ENCODE data around the gene IL1RAPL2. TPM values are rescaled to one million over a fixed set of nuclear protein-coding genes. Genes with fewer than 3 reads are reported as not detected.
"Not testable (repeated sequence)": the region's sequence is repeated elsewhere in the genome, so short reads cannot be mapped to it uniquely, and the experiment has no call there.

Gene IL1RAPL2
- total and polyA plus RNA-seq, 2 donors: 0.24 to 3.3 TPM

- Histone ChIP-seq H3K27ac (ENCODE audit: low read depth) (no peak overlapping the region), H3K4me1 (ENCODE audit: insufficient read depth) (no peaks in the 10 kb centered on the region), H3K4me3 (ENCODE audit: low read depth, low read length) (no peak overlapping the region), H3K36me3 (ENCODE audit: insufficient read depth) (no peaks in the 10 kb centered on the region)
- DNase-seq (ENCODE audit: extremely low spot score): no peak
- 83% methylated on average over 4 of the region's 4 CpGs for WGBS
These were observed 276.6 kb downstream of the IL1RAPL2 start for GRCh38 chrX:104842646-104843045.

GRCh38 chrX:104852241-104852640 lies 286.2 kb downstream of the IL1RAPL2 start:
- Histone ChIP-seq H3K4me1 (ENCODE audit: insufficient read depth) (no peaks in the 10 kb centered on the region), H3K27ac (ENCODE audit: low read depth) (no peak overlapping the region), H3K4me3 (ENCODE audit: low read depth, low read length) (no peak overlapping the region), H3K36me3 (ENCODE audit: insufficient read depth) (no peaks in the 10 kb centered on the region)
- WGBS: 100% methylated on average over 1 of the region's 1 CpG
- DNase-seq (ENCODE audit: extremely low spot score): no peak

GRCh38 chrX:104854188-104854587 lies 288.2 kb downstream of the IL1RAPL2 start:
- H3K4me1 ChIP-seq (ENCODE audit: insufficient read depth): no peaks in the 10 kb centered on the region
- no peaks in the 10 kb centered on the region for H3K36me3 ChIP-seq (ENCODE audit: insufficient read depth)
- no peak for DNase-seq (ENCODE audit: extremely low spot score)
- H3K27ac ChIP-seq (ENCODE audit: low read depth): no peak overlapping the region
- no peak overlapping the region for H3K4me3 ChIP-seq (ENCODE audit: low read depth, low read length)

- 66% methylated on average over 3 of the region's 3 CpGs for WGBS
- no peak for DNase-seq (ENCODE audit: extremely low spot score)
- Histone ChIP-seq H3K36me3 (ENCODE audit: insufficient read depth) (no peaks in the 10 kb centered on the region), H3K4me3 (ENCODE audit: low read depth, low read length) (no peak overlapping the region), H3K4me1 (ENCODE audit: insufficient read depth) (no peaks in the 10 kb centered on the region), H3K27ac (ENCODE audit: low read depth) (no peak overlapping the region)
These were observed 288.9 kb downstream of the IL1RAPL2 start for GRCh38 chrX:104854790-104855340.

- Histone ChIP-seq H3K27ac (ENCODE audit: low read depth) (no peak overlapping the region), H3K4me1 (ENCODE audit: insufficient read depth) (no peaks in the 10 kb centered on the region), H3K36me3 (ENCODE audit: insufficient read depth) (no peaks in the 10 kb centered on the region), H3K4me3 (ENCODE audit: low read depth, low read length) (no peak overlapping the region)
- WGBS: 49% methylated on average over 2 of the region's 2 CpGs
- no peak for DNase-seq (ENCODE audit: extremely low spot score)
These were observed 297.5 kb downstream of the IL1RAPL2 start for GRCh38 chrX:104863466-104863865.

- Histone ChIP-seq H3K27ac (ENCODE audit: low read depth) (no peak overlapping the region), H3K4me1 (ENCODE audit: insufficient read depth) (no peaks in the 10 kb centered on the region), H3K4me3 (ENCODE audit: low read depth, low read length) (no peak overlapping the region), H3K36me3 (ENCODE audit: insufficient read depth) (no peaks in the 10 kb centered on the region)
- DNase-seq (ENCODE audit: extremely low spot score): no peak
- WGBS: 53% methylated on average over 4 of the region's 4 CpGs
These were observed 298.3 kb downstream of the IL1RAPL2 start for GRCh38 chrX:104864296-104864695.

GRCh38 chrX:104877504-104877903 lies 311.5 kb downstream of the IL1RAPL2 start:
- no peak for DNase-seq (ENCODE audit: extremely low spot score)
- H3K36me3 ChIP-seq (ENCODE audit: insufficient read depth): no peaks in the 10 kb centered on the region
- 76% methylated on average over 1 of the region's 1 CpG for WGBS
- no peaks in the 10 kb centered on the region for H3K4me1 ChIP-seq (ENCODE audit: insufficient read depth)
- no peak overlapping the region for H3K4me3 ChIP-seq (ENCODE audit: low read depth, low read length)
- H3K27ac ChIP-seq (ENCODE audit: low read depth): no peak overlapping the region

- H3K36me3 ChIP-seq (ENCODE audit: insufficient read depth): no peaks in the 10 kb centered on the region
- H3K4me3 ChIP-seq (ENCODE audit: low read depth, low read length): no peak overlapping the region
- WGBS: 65% methylated on average over 4 of the region's 4 CpGs
- H3K4me1 ChIP-seq (ENCODE audit: insufficient read depth): no peaks in the 10 kb centered on the region
- H3K27ac ChIP-seq (ENCODE audit: low read depth): no peak overlapping the region
- no peak for DNase-seq (ENCODE audit: extremely low spot score)
These were observed 336.1 kb downstream of the IL1RAPL2 start for GRCh38 chrX:104902070-104902469.

GRCh38 chrX:104909694-104910093 lies 343.7 kb downstream of the IL1RAPL2 start:
- WGBS: 32% methylated on average over 10 of the region's 10 CpGs
- not testable (repeated sequence) for H3K4me3 ChIP-seq (ENCODE audit: low read depth, low read length); DNase-seq (ENCODE audit: extremely low spot score); H3K36me3 ChIP-seq (ENCODE audit: insufficient read depth); H3K27ac ChIP-seq (ENCODE audit: low read depth); H3K4me1 ChIP-seq (ENCODE audit: insufficient read depth)

- DNase-seq (ENCODE audit: extremely low spot score): no peak
- H3K36me3 ChIP-seq (ENCODE audit: insufficient read depth): no peaks in the 10 kb centered on the region
- H3K4me3 ChIP-seq (ENCODE audit: low read depth, low read length): no peak overlapping the region
- no peaks in the 10 kb centered on the region for H3K4me1 ChIP-seq (ENCODE audit: insufficient read depth)
- H3K27ac ChIP-seq (ENCODE audit: low read depth): no peak overlapping the region
These were observed 347.3 kb downstream of the IL1RAPL2 start for GRCh38 chrX:104913348-104913747.

GRCh38 chrX:104914686-104915085 lies 348.7 kb downstream of the IL1RAPL2 start:
- H3K36me3 ChIP-seq (ENCODE audit: insufficient read depth); H3K4me1 ChIP-seq (ENCODE audit: insufficient read depth); DNase-seq (ENCODE audit: extremely low spot score); H3K4me3 ChIP-seq (ENCODE audit: low read depth, low read length); H3K27ac ChIP-seq (ENCODE audit: low read depth): not testable (repeated sequence)
- WGBS: 95% methylated on average over 5 of the region's 5 CpGs

GRCh38 chrX:104918122-104918521 lies 352.1 kb downstream of the IL1RAPL2 start:
- no peak for DNase-seq (ENCODE audit: extremely low spot score)
- Histone ChIP-seq H3K27ac (ENCODE audit: low read depth) (no peak overlapping the region), H3K4me1 (ENCODE audit: insufficient read depth) (no peaks in the 10 kb centered on the region), H3K36me3 (ENCODE audit: insufficient read depth) (no peaks in the 10 kb centered on the region), H3K4me3 (ENCODE audit: low read depth, low read length) (no peak overlapping the region)
- WGBS: 89% methylated on average over 1 of the region's 1 CpG

GRCh38 chrX:104921584-104922205 lies 355.7 kb downstream of the IL1RAPL2 start:
- H3K4me3 ChIP-seq (ENCODE audit: low read depth, low read length): no peak overlapping the region
- no peaks in the 10 kb centered on the region for H3K4me1 ChIP-seq (ENCODE audit: insufficient read depth)
- H3K36me3 ChIP-seq (ENCODE audit: insufficient read depth): no peaks in the 10 kb centered on the region
- WGBS: 91% methylated on average over 9 of the region's 9 CpGs
- no peak for DNase-seq (ENCODE audit: extremely low spot score)
- no peak overlapping the region for H3K27ac ChIP-seq (ENCODE audit: low read depth)

GRCh38 chrX:104922206-104922621 lies 356.2 kb downstream of the IL1RAPL2 start:
- Histone ChIP-seq H3K4me3 (ENCODE audit: low read depth, low read length) (no peak overlapping the region), H3K4me1 (ENCODE audit: insufficient read depth) (no peaks in the 10 kb centered on the region), H3K27ac (ENCODE audit: low read depth) (no peak overlapping the region), H3K36me3 (ENCODE audit: insufficient read depth) (no peaks in the 10 kb centered on the region)
- WGBS: 25% methylated on average over 7 of the region's 7 CpGs
- no peak for DNase-seq (ENCODE audit: extremely low spot score)

GRCh38 chrX:104929324-104929723 lies 363.3 kb downstream of the IL1RAPL2 start:
- no peak overlapping the region for H3K27ac ChIP-seq (ENCODE audit: low read depth)
- WGBS: 73% methylated on average over 2 of the region's 2 CpGs
- H3K4me1 ChIP-seq (ENCODE audit: insufficient read depth): no peaks in the 10 kb centered on the region
- no peaks in the 10 kb centered on the region for H3K36me3 ChIP-seq (ENCODE audit: insufficient read depth)
- no peak for DNase-seq (ENCODE audit: extremely low spot score)
- no peak overlapping the region for H3K4me3 ChIP-seq (ENCODE audit: low read depth, low read length)

Data from urinary bladder (tissue), 4 donors.